Glutamatergic neuron (in vitro differentiated cells): ENCODE results near the gene SIAH3. TPM values are rescaled to one million over a fixed set of nuclear protein-coding genes. Genes with fewer than 3 reads are reported as not detected.

Experiments used
- DNase-seq: peaks from one replicate; pipeline ENCODE4 v3.0.0; 2022
- H3K27ac Mint-ChIP-seq: one replicate; pipeline ENCODE4 v1.8.0; 2020; ENCODE audit warnings: mild to moderate bottlenecking, mixed read lengths, inconsistent platforms; ENCODE audit not compliant: unreplicated experiment
- H3K27me3 Mint-ChIP-seq: one replicate; pipeline ENCODE4 v1.8.0; 2020; ENCODE audit warnings: mild to moderate bottlenecking, moderate library complexity, mixed read lengths, inconsistent platforms; ENCODE audit not compliant: unreplicated experiment
- H3K36me3 Mint-ChIP-seq: one replicate; pipeline ENCODE4 v1.8.0; 2020; ENCODE audit warnings: mild to moderate bottlenecking, mixed read lengths, inconsistent platforms; ENCODE audit not compliant: unreplicated experiment
- H3K4me1 Mint-ChIP-seq: one replicate; pipeline ENCODE4 v1.8.0; 2020; ENCODE audit warnings: mild to moderate bottlenecking, low read depth, mixed read lengths, inconsistent platforms; ENCODE audit not compliant: unreplicated experiment
- H3K4me3 Mint-ChIP-seq: one replicate; pipeline ENCODE4 v1.8.0; 2020; ENCODE audit warnings: mild to moderate bottlenecking, mixed read lengths, inconsistent platforms; ENCODE audit not compliant: unreplicated experiment
- H3K9me3 Mint-ChIP-seq: one replicate; pipeline ENCODE4 v1.8.0; 2020; ENCODE audit warnings: mild to moderate bottlenecking, moderate library complexity, mixed read lengths, inconsistent platforms; ENCODE audit not compliant: unreplicated experiment
- CTCF ChIP-seq: fragments of 200-600 bp; sonication (generic); IDR thresholded peaks from one replicate; pipeline ENCODE4 v1.5.0; 2021; ENCODE audit not compliant: partially characterized antibody, unreplicated experiment
- total RNA-seq: library from RNA; stranded (reverse); fragmentation: NEBNext Ultra II Directional; extraction: Animal tissue kit (Norgen Biotek cat#: 25700); gene quantifications from one replicate; pipeline ENCODE4 v1.2.1, GENCODE V29; 2021; ENCODE audit not compliant: unreplicated experiment

Gene SIAH3
- total RNA-seq, 1 donor from 2014 or later: 1.2 TPM

GRCh38 chr13:45852494-45852893 is 941 bp upstream of the SIAH3 start:
- H3K27me3 Mint-ChIP-seq: peaks cover 2% of the 10 kb centered on the region
- no peak for TF ChIP-seq CTCF
- peaks cover 9% of the 10 kb centered on the region for H3K9me3 Mint-ChIP-seq
- peak overlapping the region; percentile 91 for H3K4me3 Mint-ChIP-seq
- DNase-seq: no peak
- no peak overlapping the region for H3K27ac Mint-ChIP-seq
- H3K36me3 Mint-ChIP-seq: peaks cover 5% of the 10 kb centered on the region
- peaks cover 21% of the 10 kb centered on the region for H3K4me1 Mint-ChIP-seq

- TF ChIP-seq CTCF: no peak
- Mint-ChIP-seq H3K9me3 (peaks cover 9% of the 10 kb centered on the region), H3K27me3 (peaks cover 2% of the 10 kb centered on the region), H3K4me1 (peaks cover 21% of the 10 kb centered on the region), H3K27ac (no peak overlapping the region), H3K36me3 (peaks cover 5% of the 10 kb centered on the region), H3K4me3 (peak overlapping the region; percentile 91)
- no peak for DNase-seq
Measured at GRCh38 chr13:45851956-45852355, 403 bp upstream of the SIAH3 start.

GRCh38 chr13:45850027-45850613 is 1.4 kb downstream of the SIAH3 start:
- TF ChIP-seq CTCF: no peak
- peak; percentile 60 for DNase-seq
- peak overlapping the region; percentile 91 for H3K4me3 Mint-ChIP-seq
- peaks cover 25% of the 10 kb centered on the region for H3K4me1 Mint-ChIP-seq
- H3K36me3 Mint-ChIP-seq: peaks cover 5% of the 10 kb centered on the region
- H3K27ac Mint-ChIP-seq: no peak overlapping the region
- peaks cover 9% of the 10 kb centered on the region for H3K9me3 Mint-ChIP-seq
- H3K27me3 Mint-ChIP-seq: peaks cover 2% of the 10 kb centered on the region

DNA sequence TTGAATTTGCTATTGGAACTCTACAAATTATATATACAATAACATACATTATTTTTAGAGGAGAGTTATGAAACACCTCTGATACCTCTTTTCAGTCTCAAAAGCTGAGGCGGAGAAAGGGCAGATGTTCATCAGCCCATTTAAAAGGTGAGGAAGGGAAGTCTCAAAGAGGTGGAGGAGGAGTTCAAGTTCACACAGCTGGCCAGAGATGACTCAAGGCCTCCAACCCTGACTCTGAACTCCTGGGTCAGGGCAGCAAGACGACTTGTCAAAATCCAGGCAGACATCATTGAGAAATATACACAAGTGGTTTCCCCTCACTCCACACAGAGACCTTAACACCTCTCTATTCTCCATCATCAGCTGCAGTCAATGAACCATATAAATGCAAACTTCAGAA is 2.1 kb downstream of the SIAH3 start:
- TF ChIP-seq CTCF: no peak
- H3K36me3 Mint-ChIP-seq: peaks cover 5% of the 10 kb centered on the region
- no peak for DNase-seq
- H3K4me1 Mint-ChIP-seq: peaks cover 25% of the 10 kb centered on the region
- H3K9me3 Mint-ChIP-seq: peaks cover 9% of the 10 kb centered on the region
- peak overlapping the region; percentile 22 for H3K4me3 Mint-ChIP-seq
- peaks cover 2% of the 10 kb centered on the region for H3K27me3 Mint-ChIP-seq
- no peak overlapping the region for H3K27ac Mint-ChIP-seq

- peaks cover 25% of the 10 kb centered on the region for H3K4me1 Mint-ChIP-seq
- H3K36me3 Mint-ChIP-seq: no peaks in the 10 kb centered on the region
- DNase-seq: no peak
- H3K27me3 Mint-ChIP-seq: peaks cover 2% of the 10 kb centered on the region
- TF ChIP-seq CTCF: no peak
- H3K9me3 Mint-ChIP-seq: peaks cover 7% of the 10 kb centered on the region
- no peak overlapping the region for H3K4me3 Mint-ChIP-seq
- no peak overlapping the region for H3K27ac Mint-ChIP-seq
Measured at GRCh38 chr13:45847554-45848224, 3.9 kb downstream of the SIAH3 start.
